Uterus (tissue), 4 donors: Measurements from ENCODE around the gene FAF1. TPM values are rescaled to one million over a fixed set of nuclear protein-coding genes. Genes with fewer than 3 reads are reported as not detected.
"Not testable (repeated sequence)": the region's sequence is repeated elsewhere in the genome, so short reads cannot be mapped to it uniquely, and the experiment has no call there.

Experiments used
- DNase-seq, 2 donors: peaks; one replicate each; pipeline ENCODE4 v3.0.0-alpha.2; 2019 to 2020
- H3K27ac ChIP-seq, 2 donors: fragments of 200-600 bp; sonication (generic); 1 replicate in 1 of 2; 2 replicates in 1 of 2; pipeline ENCODE4 v1.5.1; 2016 to 2018
- H3K27me3 ChIP-seq, 2 donors: fragments of 200-600 bp; sonication (generic); one replicate each; pipeline ENCODE4 v1.5.1; 2018 to 2019; ENCODE audit warnings: control low read depth in 1 of 2
- H3K36me3 ChIP-seq, 2 donors: fragments of 200-600 bp; sonication (generic); one replicate each; pipeline ENCODE4 v1.5.1; 2019; ENCODE audit warnings: control low read depth in 1 of 2
- H3K4me1 ChIP-seq, 2 donors: fragments of 200-600 bp; sonication (generic); one replicate each; pipeline ENCODE4 v1.5.1; 2018 to 2019; ENCODE audit warnings: control low read depth in 1 of 2
- H3K4me3 ChIP-seq, 2 donors: fragments of 200-600 bp; sonication (generic); 1 replicate in 1 of 2; 2 replicates in 1 of 2; pipeline ENCODE4 v1.5.1; 2018 to 2019; ENCODE audit warnings: mild to moderate bottlenecking in 1 of 2
- H3K9me3 ChIP-seq, 2 donors: fragments of 200-600 bp; sonication (generic); one replicate each; pipeline ENCODE4 v1.5.1; 2019; ENCODE audit warnings: control low read depth in 1 of 2
- POLR2A ChIP-seq, 2 donors: fragments of 450-650 bp; IDR thresholded peaks; one replicate each; pipeline ENCODE4 v1.6.1; 2016; ENCODE audit warnings: antibody characterized with exemption in 2 of 2, mild to moderate bottlenecking in 1 of 2, moderate library complexity in 1 of 2
- intact Hi-C: fragments of 100-400 bp; cut with DNase I; formaldehyde crosslinking; loops from one replicate; pipeline ENCODE4 v1.15.1; 2023; ENCODE audit warnings: low total_unique reads
- total RNA-seq, 4 donors: library from RNA; depleted of rRNA in 3 of 4; stranded (reverse); fragments of >200 nt in 3 of 4; gene quantifications; one replicate each; pipeline versions ENCODE4 v1.1.0 to v1.2.4, GENCODE V29; 2014 to 2023
- TF ChIP-seq, protein P1 (sequence below), 4 experiments: fragments of 200-600 bp in 2 of 4; fragments of 450-650 bp in 2 of 4; sonication (generic) in 2 of 4; IDR thresholded peaks; one replicate each; pipeline ENCODE4 v1.5.1; 2016 to 2019; ENCODE audit warnings: antibody characterized with exemption in 4 of 4, mild to moderate bottlenecking in 2 of 4, moderate library complexity in 1 of 4
- donor health status: DM: yes; HTN: yes; CAD: no.

Gene FAF1
- total RNA-seq, 4 donors from 2014 or later, result 34.1 to 77.2 (median 64.1) TPM

DNA sequence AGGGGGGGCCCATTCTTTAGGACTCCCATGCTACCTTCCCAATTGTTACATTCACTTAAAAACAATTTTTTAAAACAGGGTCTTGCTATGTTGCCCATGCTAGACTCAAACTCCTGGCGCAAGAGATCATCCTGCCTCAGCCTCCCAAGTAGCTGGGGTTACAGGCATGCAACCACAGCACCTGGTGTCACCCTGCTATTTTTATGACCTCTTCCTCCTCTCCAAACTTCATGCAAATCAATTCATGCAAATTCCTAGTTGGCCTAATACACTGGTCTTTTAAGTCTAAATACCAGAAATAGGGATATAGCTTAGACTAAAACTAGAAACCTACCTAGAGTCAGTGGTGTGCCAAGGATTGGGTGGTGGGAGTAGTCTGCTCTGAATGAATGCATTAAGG lies 40.1 kb upstream of the FAF1 start:
- intact Hi-C loops, result no loop called here
- Histone ChIP-seq H3K27ac (no peak overlapping the region), H3K27me3 (no peaks in the 10 kb centered on the region), H3K9me3 (no peaks in the 10 kb centered on the region), H3K4me3 (no peak overlapping the region), H3K4me1 (no peaks in the 10 kb centered on the region), H3K36me3 (no peaks in the 10 kb centered on the region)
- DNase-seq, result no peak
- TF ChIP-seq, protein P1, sequence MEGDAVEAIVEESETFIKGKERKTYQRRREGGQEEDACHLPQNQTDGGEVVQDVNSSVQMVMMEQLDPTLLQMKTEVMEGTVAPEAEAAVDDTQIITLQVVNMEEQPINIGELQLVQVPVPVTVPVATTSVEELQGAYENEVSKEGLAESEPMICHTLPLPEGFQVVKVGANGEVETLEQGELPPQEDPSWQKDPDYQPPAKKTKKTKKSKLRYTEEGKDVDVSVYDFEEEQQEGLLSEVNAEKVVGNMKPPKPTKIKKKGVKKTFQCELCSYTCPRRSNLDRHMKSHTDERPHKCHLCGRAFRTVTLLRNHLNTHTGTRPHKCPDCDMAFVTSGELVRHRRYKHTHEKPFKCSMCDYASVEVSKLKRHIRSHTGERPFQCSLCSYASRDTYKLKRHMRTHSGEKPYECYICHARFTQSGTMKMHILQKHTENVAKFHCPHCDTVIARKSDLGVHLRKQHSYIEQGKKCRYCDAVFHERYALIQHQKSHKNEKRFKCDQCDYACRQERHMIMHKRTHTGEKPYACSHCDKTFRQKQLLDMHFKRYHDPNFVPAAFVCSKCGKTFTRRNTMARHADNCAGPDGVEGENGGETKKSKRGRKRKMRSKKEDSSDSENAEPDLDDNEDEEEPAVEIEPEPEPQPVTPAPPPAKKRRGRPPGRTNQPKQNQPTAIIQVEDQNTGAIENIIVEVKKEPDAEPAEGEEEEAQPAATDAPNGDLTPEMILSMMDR (IDR thresholded peaks at IDR 0.05), result no peak
- TF ChIP-seq POLR2A (IDR thresholded peaks at IDR 0.05), result no peak

DNA sequence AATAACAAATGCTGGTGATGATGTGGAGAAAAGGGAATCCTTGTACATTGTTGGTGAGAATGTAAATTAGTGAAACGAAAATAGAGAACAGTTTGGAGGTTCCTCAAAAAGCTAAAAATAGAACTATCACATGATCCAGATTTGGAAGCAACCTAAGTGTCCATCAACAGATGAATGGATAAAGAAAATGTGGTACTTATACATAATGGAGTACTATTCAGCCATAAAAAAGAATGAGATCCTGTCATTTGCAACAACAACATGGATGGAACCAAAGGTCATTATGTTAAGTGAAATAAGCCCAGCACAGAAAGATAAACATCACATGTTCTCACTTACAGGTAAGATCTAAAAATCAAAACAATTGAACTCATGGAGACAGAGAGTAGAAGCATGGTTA lies 39.3 kb upstream of the FAF1 start:
- H3K9me3 ChIP-seq, H3K27ac ChIP-seq, H3K4me1 ChIP-seq, DNase-seq, H3K36me3 ChIP-seq, H3K4me3 ChIP-seq, H3K27me3 ChIP-seq, intact Hi-C loops: not testable (repeated sequence)

DNA sequence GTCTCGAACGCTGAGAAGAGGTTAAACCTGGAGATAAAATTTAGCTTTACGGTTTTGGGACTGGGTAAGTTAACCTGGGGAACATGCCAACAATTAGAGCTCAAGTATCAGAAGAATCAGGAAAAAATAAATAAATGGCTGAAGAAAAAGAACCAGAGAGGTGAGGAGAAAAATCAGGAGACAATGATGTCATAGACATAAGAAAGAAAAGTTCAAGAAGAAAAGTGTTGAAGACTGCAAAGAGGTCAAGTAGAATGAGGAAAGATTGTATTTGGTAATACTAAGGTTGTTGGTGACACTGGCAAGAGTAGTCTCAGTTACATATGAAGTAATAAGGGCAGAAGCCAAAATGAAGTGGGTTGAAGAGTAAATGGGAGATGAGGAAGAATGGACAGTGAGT lies 36.0 kb upstream of the FAF1 start:
- H3K27me3 ChIP-seq, result no peaks in the 10 kb centered on the region
- intact Hi-C loops, result no loop called here

DNA sequence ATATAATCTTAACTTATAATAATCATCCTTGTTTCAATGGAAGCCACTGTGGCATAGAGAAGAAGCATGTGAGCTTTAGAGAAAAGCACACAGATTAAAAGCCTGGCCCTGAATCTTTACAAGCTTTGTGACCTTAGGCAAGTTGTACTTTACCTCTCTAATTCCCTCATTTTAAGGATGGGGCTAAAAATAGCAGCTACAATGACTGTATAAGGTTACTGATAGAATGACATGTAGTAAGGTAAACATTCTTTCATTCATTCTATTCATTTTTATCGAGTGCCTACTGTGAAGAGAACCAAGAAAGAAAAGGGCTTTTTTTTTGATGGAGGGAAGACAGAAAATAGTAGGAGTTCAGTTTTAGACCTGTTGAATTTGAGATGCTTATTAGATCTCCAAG lies 35.6 kb upstream of the FAF1 start:
- Histone ChIP-seq H3K36me3 (no peaks in the 10 kb centered on the region), H3K27me3 (no peaks in the 10 kb centered on the region), H3K4me1 (no peaks in the 10 kb centered on the region), H3K9me3 (no peaks in the 10 kb centered on the region), H3K4me3 (no peak overlapping the region), H3K27ac (no peak overlapping the region)
- no peak for DNase-seq
- intact Hi-C loops, result no loop called here
- TF ChIP-seq, protein P1 (IDR thresholded peaks at IDR 0.05), result no peak
- TF ChIP-seq POLR2A (IDR thresholded peaks at IDR 0.05), result no peak

More for the DNA sequence above, 36.0 kb upstream of the FAF1 start:
- TF ChIP-seq, protein P1 (IDR thresholded peaks at IDR 0.05), result no peak
- TF ChIP-seq POLR2A (IDR thresholded peaks at IDR 0.05), result no peak
- no peaks in the 10 kb centered on the region for H3K36me3 ChIP-seq
- no peaks in the 10 kb centered on the region for H3K4me1 ChIP-seq
- DNase-seq, result no peak
- no peak overlapping the region for H3K27ac ChIP-seq
- H3K4me3 ChIP-seq, result no peak overlapping the region
- no peaks in the 10 kb centered on the region for H3K9me3 ChIP-seq

DNA sequence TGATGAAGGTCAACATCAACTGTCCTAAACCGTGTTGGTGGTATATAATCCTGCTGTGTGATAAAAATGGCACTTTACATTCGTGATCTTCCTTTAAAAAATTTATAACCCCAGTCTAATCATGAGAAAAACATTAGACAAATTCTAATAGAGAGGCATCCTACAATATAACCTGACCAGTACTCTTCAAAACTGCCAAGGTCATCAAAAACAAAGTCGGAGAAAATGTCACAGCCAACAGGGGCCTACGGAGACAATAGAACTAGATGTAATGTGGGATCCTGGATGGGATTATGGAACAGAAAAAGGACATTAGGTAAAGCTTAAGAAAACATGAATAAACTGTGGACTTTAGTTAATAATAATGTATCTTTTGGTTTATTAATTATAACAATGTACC lies 34.9 kb upstream of the FAF1 start:
- no peaks in the 10 kb centered on the region for H3K4me1 ChIP-seq
- no peak overlapping the region for H3K27ac ChIP-seq
- TF ChIP-seq, protein P1 (IDR thresholded peaks at IDR 0.05), result no peak
- no peak for TF ChIP-seq POLR2A (IDR thresholded peaks at IDR 0.05)
- no peak overlapping the region for H3K4me3 ChIP-seq
- no peak for DNase-seq
- H3K27me3 ChIP-seq, result no peaks in the 10 kb centered on the region
- H3K36me3 ChIP-seq, result no peaks in the 10 kb centered on the region
- H3K9me3 ChIP-seq, result no peaks in the 10 kb centered on the region
- intact Hi-C loops, result no loop called here

DNA sequence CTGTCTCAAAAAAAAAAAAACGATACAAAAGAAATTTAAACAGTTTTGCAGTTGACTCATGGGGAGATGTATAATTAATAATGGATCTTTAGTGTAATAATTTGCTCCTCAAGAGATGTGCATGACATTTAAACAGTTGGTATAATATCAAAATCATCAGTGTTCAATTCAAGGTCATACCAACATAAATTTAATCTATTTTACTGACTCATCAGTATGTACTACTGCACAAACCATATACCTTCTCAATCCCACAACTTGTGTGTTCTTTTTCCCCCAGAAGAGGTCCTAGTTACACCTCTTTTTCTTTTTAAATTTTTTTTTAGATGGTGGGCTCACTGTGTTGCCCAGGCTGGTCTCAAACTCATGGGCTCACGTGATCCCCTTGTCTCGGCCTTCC lies 33.6 kb upstream of the FAF1 start:
- Histone ChIP-seq H3K27me3 (no peaks in the 10 kb centered on the region), H3K27ac (no peak overlapping the region), H3K4me3 (no peak overlapping the region), H3K9me3 (no peaks in the 10 kb centered on the region), H3K36me3 (no peaks in the 10 kb centered on the region), H3K4me1 (no peaks in the 10 kb centered on the region)
- intact Hi-C loops, result no loop called here
- no peak for DNase-seq
- TF ChIP-seq, protein P1 (IDR thresholded peaks at IDR 0.05), result no peak
- no peak for TF ChIP-seq POLR2A (IDR thresholded peaks at IDR 0.05)
